Spleen (tissue), 7 donors: ENCODE results near the gene MECP2.

Source experiments
- POLR2AphosphoS5 ChIP-seq, 3 donors: sonication (generic); formaldehyde crosslinking; IDR thresholded peaks; one replicate each; pipeline ENCODE4 v1.5.1; 2017; ENCODE audit warnings: antibody characterized with exemption in 3 of 3
- TF ChIP-seq, protein P1 (sequence below), 11 experiments: fragments of 200-600 bp in 7 of 11; fragments of 450-650 bp in 4 of 11; sonication (generic) in 4 of 11; IDR thresholded peaks in 8 of 11; conservative IDR thresholded peaks in 3 of 11; 1 replicate in 7 of 11; 2 replicates in 4 of 11; pipeline versions ENCODE4 v1.4.0 to v1.8.0; 2016 to 2021; ENCODE audit warnings: antibody characterized with exemption in 11 of 11, inconsistent platforms in 4 of 11, mild to moderate bottlenecking in 1 of 11
- donor health status: DM: no; HTN: no; CAD: no; lungs with moderate emphysema.
- donor health status: DM: no; HTN: no; CAD: no.
- donor health status: DM: no; HTN: no; CAD: no.

DNA sequence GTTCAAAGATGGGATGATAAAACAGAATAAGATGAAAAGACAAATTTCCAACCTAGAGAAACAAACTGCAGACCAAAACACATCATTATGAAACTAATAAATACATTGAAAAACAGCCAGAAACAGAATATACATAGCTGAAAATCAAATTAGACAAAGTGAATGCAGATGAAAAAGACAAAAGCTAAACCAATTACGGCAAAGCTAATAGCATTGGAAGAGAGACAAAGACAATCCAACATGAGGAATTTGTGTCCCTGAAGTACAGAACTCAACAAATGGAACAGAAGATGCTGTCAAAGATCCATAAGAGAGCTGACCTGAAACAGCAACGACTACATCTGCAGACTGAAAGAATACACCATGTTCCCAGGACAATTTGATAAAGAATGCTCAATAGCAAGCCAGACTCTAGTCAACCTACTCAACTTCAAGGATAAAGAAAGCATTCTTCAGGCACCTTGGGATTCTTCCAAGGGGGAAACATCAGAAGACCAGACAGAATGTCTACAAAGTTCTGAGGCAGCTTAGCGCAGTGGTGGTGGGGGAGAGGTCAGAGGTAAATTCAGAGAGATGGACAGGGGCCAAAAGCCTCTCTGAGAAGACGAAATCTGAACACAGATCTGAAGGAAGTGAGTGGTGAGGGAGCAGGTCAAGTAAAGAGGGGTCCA, 50.4 kb downstream of the MECP2 start:
- TF ChIP-seq, protein P1, sequence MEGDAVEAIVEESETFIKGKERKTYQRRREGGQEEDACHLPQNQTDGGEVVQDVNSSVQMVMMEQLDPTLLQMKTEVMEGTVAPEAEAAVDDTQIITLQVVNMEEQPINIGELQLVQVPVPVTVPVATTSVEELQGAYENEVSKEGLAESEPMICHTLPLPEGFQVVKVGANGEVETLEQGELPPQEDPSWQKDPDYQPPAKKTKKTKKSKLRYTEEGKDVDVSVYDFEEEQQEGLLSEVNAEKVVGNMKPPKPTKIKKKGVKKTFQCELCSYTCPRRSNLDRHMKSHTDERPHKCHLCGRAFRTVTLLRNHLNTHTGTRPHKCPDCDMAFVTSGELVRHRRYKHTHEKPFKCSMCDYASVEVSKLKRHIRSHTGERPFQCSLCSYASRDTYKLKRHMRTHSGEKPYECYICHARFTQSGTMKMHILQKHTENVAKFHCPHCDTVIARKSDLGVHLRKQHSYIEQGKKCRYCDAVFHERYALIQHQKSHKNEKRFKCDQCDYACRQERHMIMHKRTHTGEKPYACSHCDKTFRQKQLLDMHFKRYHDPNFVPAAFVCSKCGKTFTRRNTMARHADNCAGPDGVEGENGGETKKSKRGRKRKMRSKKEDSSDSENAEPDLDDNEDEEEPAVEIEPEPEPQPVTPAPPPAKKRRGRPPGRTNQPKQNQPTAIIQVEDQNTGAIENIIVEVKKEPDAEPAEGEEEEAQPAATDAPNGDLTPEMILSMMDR (IDR thresholded peaks at IDR 0.05 in 8 of 11, conservative IDR thresholded peaks at IDR 0.05 in 3 of 11) = no peak
- no peak for TF ChIP-seq POLR2AphosphoS5 (IDR thresholded peaks at IDR 0.05)
